Esophagus squamous epithelium (tissue), 5 donors: ENCODE results near the gene CENPP. TPM values are rescaled to one million over a fixed set of nuclear protein-coding genes. Genes with fewer than 3 reads are reported as not detected.

Source experiments
- DNase-seq: peaks from one replicate; lab custom pipeline; 2025; lab: John Stamatoyannopoulos, UW
- H3K27ac ChIP-seq, 4 donors: fragments of 200-600 bp; sonication (generic); one replicate each; pipeline ENCODE4 v1.5.1; 2016 to 2019; ENCODE audit warnings: mild to moderate bottlenecking in 1 of 4
- H3K27me3 ChIP-seq, 4 donors: fragments of 200-600 bp; sonication (generic); 1 replicate in 3 of 4; 2 replicates in 1 of 4; pipeline versions ENCODE4 v1.5.1 to v1.6.0; 2017 to 2021; ENCODE audit warnings: antibody characterized with exemption in 1 of 4
- H3K36me3 ChIP-seq, 3 donors: fragments of 200-600 bp; sonication (generic); one replicate each; pipeline ENCODE4 v1.5.1; 2016 to 2019
- H3K4me1 ChIP-seq, 3 donors: fragments of 200-600 bp; sonication (generic); one replicate each; pipeline ENCODE4 v1.5.1; 2017 to 2019
- H3K4me3 ChIP-seq, 4 donors: fragments of 200-600 bp; sonication (generic); 1 replicate in 3 of 4; 2 replicates in 1 of 4; pipeline ENCODE4 v1.5.1; 2016 to 2019; ENCODE audit warnings: mild to moderate bottlenecking in 2 of 4, moderate library complexity in 1 of 4
- H3K9me3 ChIP-seq, 3 donors: fragments of 200-600 bp; sonication (generic); one replicate each; pipeline ENCODE4 v1.5.1; 2016 to 2019
- POLR2A ChIP-seq, 4 donors: fragments of 450-650 bp; IDR thresholded peaks; one replicate each; pipeline ENCODE4 v1.6.1; 2017; ENCODE audit warnings: antibody characterized with exemption in 4 of 4, mild to moderate bottlenecking in 4 of 4, moderate library complexity in 3 of 4
- WGBS, 2 donors: methylation state at CpG; one replicate each; pipeline ENCODE4 v1.1.5; 2018; 5-methylcytosine and 5-hydroxymethylcytosine counted together
- intact Hi-C: fragments of 100-400 bp; cut with DNase I; formaldehyde crosslinking; loops from one replicate; pipeline ENCODE4 v1.15.0; 2022
- total RNA-seq, 4 donors: library from RNA; depleted of rRNA; stranded (reverse); fragments of >200 nt; gene quantifications; one replicate each; pipeline ENCODE4 v1.1.0, GENCODE V29; 2016
- TF ChIP-seq, protein P1 (sequence below), 6 experiments: fragments of 450-650 bp in 4 of 6; fragments of 200-600 bp in 2 of 6; sonication (generic) in 2 of 6; IDR thresholded peaks; one replicate each; pipeline ENCODE4 v1.5.1; 2016 to 2019; ENCODE audit warnings: antibody characterized with exemption in 6 of 6, mild to moderate bottlenecking in 4 of 6, moderate library complexity in 4 of 6
- donor health status: DM: yes; HTN: yes; CAD: no.

Gene CENPP
- total RNA-seq, 4 donors from 2014 or later: 6.0 to 10.7 (median 7.5) TPM

GRCh38 chr9:92656537-92656925, 330.8 kb downstream of the CENPP start:
- no peak for DNase-seq
- H3K4me1 ChIP-seq: peaks cover 38 to 82% (median 47%) of the 10 kb centered on the region in 3 donors
- no peaks in the 10 kb centered on the region for H3K27me3 ChIP-seq
- intact Hi-C loops: no loop called here
- peaks cover 6 to 81% (median 9%) of the 10 kb centered on the region in 3 donors for H3K36me3 ChIP-seq
- H3K27ac ChIP-seq: peak overlapping the region; percentile 89 to 96 (median 92)
- no peaks in the 10 kb centered on the region for H3K9me3 ChIP-seq
- H3K4me3 ChIP-seq: no peak overlapping the region
- TF ChIP-seq, protein P1, sequence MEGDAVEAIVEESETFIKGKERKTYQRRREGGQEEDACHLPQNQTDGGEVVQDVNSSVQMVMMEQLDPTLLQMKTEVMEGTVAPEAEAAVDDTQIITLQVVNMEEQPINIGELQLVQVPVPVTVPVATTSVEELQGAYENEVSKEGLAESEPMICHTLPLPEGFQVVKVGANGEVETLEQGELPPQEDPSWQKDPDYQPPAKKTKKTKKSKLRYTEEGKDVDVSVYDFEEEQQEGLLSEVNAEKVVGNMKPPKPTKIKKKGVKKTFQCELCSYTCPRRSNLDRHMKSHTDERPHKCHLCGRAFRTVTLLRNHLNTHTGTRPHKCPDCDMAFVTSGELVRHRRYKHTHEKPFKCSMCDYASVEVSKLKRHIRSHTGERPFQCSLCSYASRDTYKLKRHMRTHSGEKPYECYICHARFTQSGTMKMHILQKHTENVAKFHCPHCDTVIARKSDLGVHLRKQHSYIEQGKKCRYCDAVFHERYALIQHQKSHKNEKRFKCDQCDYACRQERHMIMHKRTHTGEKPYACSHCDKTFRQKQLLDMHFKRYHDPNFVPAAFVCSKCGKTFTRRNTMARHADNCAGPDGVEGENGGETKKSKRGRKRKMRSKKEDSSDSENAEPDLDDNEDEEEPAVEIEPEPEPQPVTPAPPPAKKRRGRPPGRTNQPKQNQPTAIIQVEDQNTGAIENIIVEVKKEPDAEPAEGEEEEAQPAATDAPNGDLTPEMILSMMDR (IDR thresholded peaks at IDR 0.05): no peak
- TF ChIP-seq POLR2A (IDR thresholded peaks at IDR 0.05): no peak
- 88 to 90% methylated on average over 6 to 9 of the region's 11 CpGs for WGBS, 2 donors

DNA sequence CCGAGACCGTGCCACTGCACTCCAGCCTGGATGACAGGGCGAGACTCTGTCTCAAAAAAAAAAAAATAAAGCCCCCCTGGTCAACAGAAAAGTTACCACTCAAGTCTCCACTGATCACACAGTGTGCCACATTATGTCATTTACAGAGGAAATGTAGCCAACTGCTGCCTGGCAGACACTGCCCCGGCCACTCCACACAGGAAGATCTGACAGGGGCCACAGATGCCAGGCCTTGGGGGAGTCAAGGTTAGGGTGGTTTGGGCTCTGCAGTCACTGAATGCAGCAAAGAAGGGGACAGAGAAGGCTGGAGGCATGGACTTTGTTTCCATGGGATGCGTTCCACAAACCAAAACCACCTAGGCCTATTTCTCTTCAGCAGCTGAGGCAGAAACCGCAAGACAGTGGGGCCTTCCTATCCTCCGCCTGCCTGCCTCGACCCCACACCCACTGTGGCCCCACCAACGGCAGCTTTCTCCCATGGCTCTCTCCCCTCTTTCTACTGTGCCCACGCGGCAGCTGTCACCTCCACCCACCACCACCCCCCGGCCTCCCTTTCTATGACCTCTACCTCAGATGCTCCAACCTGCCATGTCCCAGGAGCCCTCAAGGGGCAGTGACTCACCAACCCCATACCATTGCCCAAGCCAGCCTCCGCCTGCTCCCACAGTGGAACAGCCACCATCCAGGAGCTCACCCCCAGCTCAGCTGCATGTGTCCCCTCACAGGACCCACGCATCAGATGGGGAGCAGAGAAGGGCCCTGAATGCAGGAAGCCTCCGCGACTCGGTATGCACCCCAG, 331.7 kb downstream of the CENPP start:
- Histone ChIP-seq H3K9me3 (no peaks in the 10 kb centered on the region), H3K4me3 (no peak overlapping the region), H3K27me3 (no peaks in the 10 kb centered on the region), H3K27ac (peak overlapping the region; percentile 51 to 96 (median 91)), H3K36me3 (peaks cover 6 to 81% (median 6%) of the 10 kb centered on the region in 3 donors), H3K4me1 (peaks cover 39 to 88% (median 47%) of the 10 kb centered on the region in 3 donors)
- intact Hi-C loops: no loop called here
- TF ChIP-seq POLR2A (IDR thresholded peaks at IDR 0.05): no peak
- TF ChIP-seq, protein P1 (IDR thresholded peaks at IDR 0.05): peak in 2 of 6 experiments; percentile 11 to 35
- WGBS, 2 donors: 81 to 88% methylated on average over 16 of the region's 17 CpGs
- DNase-seq: no peak

DNA sequence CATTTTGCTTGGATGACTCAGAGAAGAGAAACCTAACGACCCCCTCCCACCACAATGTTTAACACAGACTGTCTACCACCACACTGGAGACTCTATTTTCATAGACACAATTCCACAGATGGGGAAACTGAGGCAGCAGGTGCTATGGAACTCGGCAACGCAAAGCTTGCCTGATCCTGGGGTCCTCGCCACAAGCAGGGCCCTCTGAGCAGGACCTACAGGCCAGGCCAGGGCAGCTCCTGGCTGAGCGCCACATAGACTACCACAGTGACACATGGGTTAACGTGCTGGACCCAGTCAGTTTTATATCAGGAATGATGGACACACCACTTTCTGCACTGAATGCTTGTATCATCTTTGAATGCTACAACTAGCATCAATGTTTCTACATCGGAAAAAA, 332.4 kb downstream of the CENPP start:
- Histone ChIP-seq H3K27ac (peak overlapping the region in 3 of 4 donors; percentile 89 to 96 (median 93)), H3K4me3 (no peak overlapping the region), H3K27me3 (no peaks in the 10 kb centered on the region), H3K9me3 (no peaks in the 10 kb centered on the region), H3K4me1 (peaks cover 39 to 89% (median 45%) of the 10 kb centered on the region in 3 donors), H3K36me3 (peaks cover 6 to 81% (median 6%) of the 10 kb centered on the region in 3 donors)
- no peak for TF ChIP-seq POLR2A (IDR thresholded peaks at IDR 0.05)
- TF ChIP-seq, protein P1 (IDR thresholded peaks at IDR 0.05): no peak
- 89 to 100% methylated on average over 2 to 5 of the region's 7 CpGs for WGBS, 2 donors
- DNase-seq: no peak
- intact Hi-C loops: no loop called here

- WGBS, 2 donors: 96 to 98% methylated on average over 4 of the region's 4 CpGs
- intact Hi-C loops: no loop called here
- Histone ChIP-seq H3K27ac (no peak overlapping the region), H3K36me3 (peaks cover 6 to 81% (median 6%) of the 10 kb centered on the region in 3 donors), H3K9me3 (no peaks in the 10 kb centered on the region), H3K4me3 (no peak overlapping the region), H3K4me1 (peaks cover 39 to 85% (median 42%) of the 10 kb centered on the region in 3 donors), H3K27me3 (no peaks in the 10 kb centered on the region)
- no peak for DNase-seq
- TF ChIP-seq, protein P1 (IDR thresholded peaks at IDR 0.05): no peak
- TF ChIP-seq POLR2A (IDR thresholded peaks at IDR 0.05): no peak
These were observed 332.9 kb downstream of the CENPP start for GRCh38 chr9:92658611-92659010.

DNA sequence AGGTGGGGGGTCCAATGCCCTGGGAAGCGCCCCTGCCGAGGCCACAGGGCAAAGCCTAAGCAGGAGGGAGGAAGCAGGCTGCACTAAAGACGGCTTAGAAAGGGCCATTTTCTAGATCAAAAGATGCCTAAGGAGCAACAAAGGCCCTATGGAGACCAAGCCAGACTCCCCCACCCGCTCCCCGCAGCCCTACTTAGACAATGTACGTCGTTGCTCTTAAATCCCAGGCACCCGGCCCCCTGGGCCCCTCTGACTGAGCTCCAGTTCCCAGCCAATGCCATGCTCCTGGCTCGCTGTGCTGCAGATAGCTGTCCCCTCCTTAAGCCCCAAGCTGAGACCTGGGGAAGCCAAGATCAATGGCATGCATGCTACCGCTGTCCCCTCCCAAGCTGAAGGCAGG, 333.8 kb downstream of the CENPP start:
- no peak for TF ChIP-seq POLR2A (IDR thresholded peaks at IDR 0.05)
- TF ChIP-seq, protein P1 (IDR thresholded peaks at IDR 0.05): no peak
- Histone ChIP-seq H3K27ac (no peak overlapping the region), H3K9me3 (no peaks in the 10 kb centered on the region), H3K4me3 (no peak overlapping the region), H3K36me3 (peaks cover 6 to 81% (median 8%) of the 10 kb centered on the region in 3 donors), H3K27me3 (no peaks in the 10 kb centered on the region), H3K4me1 (peaks cover 32 to 85% (median 33%) of the 10 kb centered on the region in 3 donors)
- intact Hi-C loops: no loop called here
- 86 to 95% methylated on average over 4 to 10 of the region's 10 CpGs for WGBS, 2 donors
- no peak for DNase-seq
